Right atrium auricular region (tissue), 2 donors: ENCODE data around the gene RHBG. TPM values are rescaled to one million over a fixed set of nuclear protein-coding genes. Genes with fewer than 3 reads are reported as not detected.

Experiments
- DNase-seq: peaks from one replicate; pipeline ENCODE4 v3.0.0-alpha.2; 2019; ENCODE audit warnings: low spot score
- H3K27ac ChIP-seq, 2 donors: fragments of 200-600 bp; sonication (generic); 1 replicate in 1 of 2; 2 replicates in 1 of 2; pipeline ENCODE4 v1.5.1; 2016 to 2019
- H3K27me3 ChIP-seq, 2 donors: fragments of 200-600 bp; sonication (generic); one replicate each; pipeline versions ENCODE4 v1.5.1 to v1.6.0; 2017 to 2019
- H3K36me3 ChIP-seq: fragments of 200-600 bp; sonication (generic); one replicate; pipeline ENCODE4 v1.5.1; 2016
- H3K4me1 ChIP-seq, 2 donors: fragments of 200-600 bp; sonication (generic); one replicate each; pipeline versions ENCODE4 v1.5.1 to v1.6.0; 2017 to 2019
- H3K4me3 ChIP-seq, 2 donors: fragments of 200-600 bp; sonication (generic); 1 replicate in 1 of 2; 2 replicates in 1 of 2; pipeline ENCODE4 v1.5.1; 2017 to 2019; ENCODE audit warnings: mild to moderate bottlenecking in 1 of 2, moderate library complexity in 1 of 2
- H3K9me3 ChIP-seq, 2 donors: fragments of 200-600 bp; sonication (generic); one replicate each; pipeline ENCODE4 v1.5.1; 2019
- total RNA-seq, 2 donors: library from RNA; depleted of rRNA; stranded (reverse); fragments of >200 nt; gene quantifications; one replicate each; pipeline ENCODE4 v1.1.0, GENCODE V29; 2016
- TF ChIP-seq, protein P1 (sequence below), 2 donors: fragments of 200-600 bp; sonication (generic); IDR thresholded peaks; one replicate each; pipeline ENCODE4 v1.5.1; 2019; ENCODE audit warnings: antibody characterized with exemption in 2 of 2

RHBG gene
- total RNA-seq, 2 donors from 2014 or later: not detected

DNA sequence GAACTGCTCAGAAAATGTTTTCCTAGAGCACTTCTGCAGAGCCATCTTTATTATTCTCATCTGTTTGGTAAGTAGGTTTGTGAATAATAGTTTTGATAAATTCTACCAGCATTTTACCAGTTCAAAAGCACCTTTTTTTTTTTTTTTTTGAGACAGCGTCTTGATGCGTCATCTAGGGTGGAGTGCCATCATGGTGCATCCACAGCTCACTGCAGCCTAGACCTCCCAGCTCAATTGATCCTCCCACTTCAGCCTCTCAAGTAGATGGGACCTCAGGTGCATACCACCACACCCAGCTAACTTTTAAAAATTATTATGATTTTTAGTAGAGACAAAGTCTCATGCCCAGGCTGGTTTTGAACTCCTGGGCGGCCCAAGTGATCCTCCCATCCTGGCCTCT lies 9.8 kb upstream of the RHBG start:
- DNase-seq: no peak
- TF ChIP-seq, protein P1, sequence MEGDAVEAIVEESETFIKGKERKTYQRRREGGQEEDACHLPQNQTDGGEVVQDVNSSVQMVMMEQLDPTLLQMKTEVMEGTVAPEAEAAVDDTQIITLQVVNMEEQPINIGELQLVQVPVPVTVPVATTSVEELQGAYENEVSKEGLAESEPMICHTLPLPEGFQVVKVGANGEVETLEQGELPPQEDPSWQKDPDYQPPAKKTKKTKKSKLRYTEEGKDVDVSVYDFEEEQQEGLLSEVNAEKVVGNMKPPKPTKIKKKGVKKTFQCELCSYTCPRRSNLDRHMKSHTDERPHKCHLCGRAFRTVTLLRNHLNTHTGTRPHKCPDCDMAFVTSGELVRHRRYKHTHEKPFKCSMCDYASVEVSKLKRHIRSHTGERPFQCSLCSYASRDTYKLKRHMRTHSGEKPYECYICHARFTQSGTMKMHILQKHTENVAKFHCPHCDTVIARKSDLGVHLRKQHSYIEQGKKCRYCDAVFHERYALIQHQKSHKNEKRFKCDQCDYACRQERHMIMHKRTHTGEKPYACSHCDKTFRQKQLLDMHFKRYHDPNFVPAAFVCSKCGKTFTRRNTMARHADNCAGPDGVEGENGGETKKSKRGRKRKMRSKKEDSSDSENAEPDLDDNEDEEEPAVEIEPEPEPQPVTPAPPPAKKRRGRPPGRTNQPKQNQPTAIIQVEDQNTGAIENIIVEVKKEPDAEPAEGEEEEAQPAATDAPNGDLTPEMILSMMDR (IDR thresholded peaks at IDR 0.05): no peak
- H3K36me3 ChIP-seq: no peaks in the 10 kb centered on the region
- H3K9me3 ChIP-seq: no peaks in the 10 kb centered on the region
- H3K27ac ChIP-seq: no peak overlapping the region
- no peak overlapping the region for H3K4me3 ChIP-seq
- H3K4me1 ChIP-seq: no peaks in the 10 kb centered on the region
- peaks cover 0 to 3% of the 10 kb centered on the region in 2 donors for H3K27me3 ChIP-seq

- DNase-seq: no peak
- H3K36me3 ChIP-seq: no peaks in the 10 kb centered on the region
- peaks cover 0 to 3% of the 10 kb centered on the region in 2 donors for H3K27me3 ChIP-seq
- no peaks in the 10 kb centered on the region for H3K4me1 ChIP-seq
- no peak overlapping the region for H3K4me3 ChIP-seq
- no peak overlapping the region for H3K27ac ChIP-seq
- H3K9me3 ChIP-seq: no peaks in the 10 kb centered on the region
- TF ChIP-seq, protein P1 (IDR thresholded peaks at IDR 0.05): no peak
These were observed 9.0 kb upstream of the RHBG start for GRCh38 chr1:156359973-156360372.

DNA sequence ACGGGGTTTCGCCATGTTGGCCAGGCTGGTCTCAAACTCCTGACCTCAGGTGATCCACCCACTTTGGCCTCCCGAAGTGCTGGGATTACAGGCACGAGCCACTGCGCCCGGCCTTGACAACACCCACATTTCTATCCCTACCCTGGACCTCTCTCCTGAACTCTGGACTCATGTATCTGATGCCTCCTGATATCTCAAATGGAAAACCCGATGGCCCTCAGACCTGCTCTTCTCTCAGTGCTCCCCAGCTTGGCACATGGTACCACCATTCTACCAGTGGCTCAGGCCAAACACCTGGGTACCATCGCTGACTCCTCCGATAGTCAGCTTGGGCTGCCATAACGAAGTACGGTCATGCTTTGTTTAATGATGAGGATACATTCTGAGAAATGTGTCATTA lies 8.5 kb upstream of the RHBG start:
- H3K9me3 ChIP-seq: no peaks in the 10 kb centered on the region
- H3K4me1 ChIP-seq: no peaks in the 10 kb centered on the region
- no peak overlapping the region for H3K4me3 ChIP-seq
- TF ChIP-seq, protein P1 (IDR thresholded peaks at IDR 0.05): no peak
- no peaks in the 10 kb centered on the region for H3K36me3 ChIP-seq
- H3K27ac ChIP-seq: no peak overlapping the region
- peaks cover 0 to 3% of the 10 kb centered on the region in 2 donors for H3K27me3 ChIP-seq
- no peak for DNase-seq

GRCh38 chr1:156365754-156366153 lies 3.3 kb upstream of the RHBG start:
- no peaks in the 10 kb centered on the region for H3K27me3 ChIP-seq
- no peak for DNase-seq
- H3K4me3 ChIP-seq: no peak overlapping the region
- TF ChIP-seq, protein P1 (IDR thresholded peaks at IDR 0.05): no peak
- H3K9me3 ChIP-seq: no peaks in the 10 kb centered on the region
- H3K4me1 ChIP-seq: peaks cover 0 to 9% of the 10 kb centered on the region in 2 donors
- no peaks in the 10 kb centered on the region for H3K36me3 ChIP-seq
- no peak overlapping the region for H3K27ac ChIP-seq

- no peak overlapping the region for H3K4me3 ChIP-seq
- TF ChIP-seq, protein P1 (IDR thresholded peaks at IDR 0.05): no peak
- no peaks in the 10 kb centered on the region for H3K27me3 ChIP-seq
- no peaks in the 10 kb centered on the region for H3K36me3 ChIP-seq
- peaks cover 0 to 9% of the 10 kb centered on the region in 2 donors for H3K4me1 ChIP-seq
- H3K27ac ChIP-seq: no peak overlapping the region
- H3K9me3 ChIP-seq: no peaks in the 10 kb centered on the region
- DNase-seq: no peak
These were observed 2.4 kb upstream of the RHBG start for GRCh38 chr1:156366378-156367166.
